Immature natural killer cell (primary cell): Measurements from ENCODE around the gene IL18. TPM values are rescaled to one million over a fixed set of nuclear protein-coding genes. Genes with fewer than 3 reads are reported as not detected.
"Not testable (repeated sequence)": the region's sequence is repeated elsewhere in the genome, so short reads cannot be mapped to it uniquely, and the experiment has no call there.

ENCODE experiments used
- DNase-seq, 3 donors: peaks; one replicate each; pipeline ENCODE4 v3.0.0; 2022; ENCODE audit warnings: mixed read lengths in 1 of 3
- H3K27ac Mint-ChIP-seq, 6 donors: one replicate each; pipeline ENCODE4 v1.8.0; 2020; ENCODE audit warnings: mixed read lengths in 6 of 6, mild to moderate bottlenecking in 5 of 6, inconsistent platforms in 4 of 6, moderate library complexity in 3 of 6
- H3K27me3 Mint-ChIP-seq, 3 donors: one replicate each; pipeline ENCODE4 v1.8.0; 2020 to 2021; ENCODE audit warnings: low read depth in 3 of 3, mild to moderate bottlenecking in 3 of 3, mixed read lengths in 3 of 3, moderate library complexity in 3 of 3, inconsistent platforms in 1 of 3
- H3K36me3 Mint-ChIP-seq, 3 donors: one replicate each; pipeline ENCODE4 v1.8.0; 2020; ENCODE audit warnings: mixed read lengths in 3 of 3, inconsistent platforms in 2 of 3, mild to moderate bottlenecking in 2 of 3
- H3K4me1 Mint-ChIP-seq, 2 donors: one replicate each; pipeline ENCODE4 v1.8.0; 2020; ENCODE audit warnings: inconsistent platforms in 2 of 2, mild to moderate bottlenecking in 2 of 2, mixed read lengths in 2 of 2, moderate library complexity in 1 of 2
- H3K4me3 Mint-ChIP-seq, 5 donors: one replicate each; pipeline ENCODE4 v1.8.0; 2020; ENCODE audit warnings: mild to moderate bottlenecking in 5 of 5, mixed read lengths in 5 of 5, inconsistent platforms in 3 of 5, moderate library complexity in 3 of 5
- H3K9me3 Mint-ChIP-seq, 6 donors: one replicate each; pipeline ENCODE4 v1.8.0; 2020; ENCODE audit warnings: mild to moderate bottlenecking in 6 of 6, mixed read lengths in 6 of 6, inconsistent platforms in 4 of 6, moderate library complexity in 3 of 6
- polyA plus RNA-seq, 3 donors: library from polyadenylated mRNA; unstranded; fragments of 300-500 nt; fragmentation: Illumina TruSeq; gene quantifications; one replicate each; pipeline ENCODE4 v1.2.3, GENCODE V29; 2021

IL18 gene
- polyA plus RNA-seq, 3 donors from 2014 or later = 6.8 to 20.4 (median 11.2) TPM

DNA sequence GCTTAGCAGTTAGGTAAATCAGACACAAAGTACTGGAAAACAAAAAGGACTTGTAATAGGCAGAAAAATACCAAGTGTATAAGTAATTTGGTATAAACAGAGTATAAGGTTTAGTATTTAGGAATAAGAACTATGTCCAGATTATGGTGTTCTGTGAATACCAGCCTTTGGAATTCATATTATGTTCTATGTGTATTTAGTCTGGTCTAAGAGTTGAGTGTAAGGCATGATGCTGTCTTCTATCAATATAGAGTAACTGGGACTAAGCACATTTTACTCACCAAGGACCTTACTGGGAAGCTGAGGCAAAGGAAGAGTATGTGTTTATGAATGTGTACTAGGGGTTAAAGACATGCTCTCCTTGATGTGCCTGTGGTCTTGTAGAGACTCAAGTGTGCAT, 67.7 kb downstream of the IL18 start:
- no peaks in the 10 kb centered on the region for H3K27me3 Mint-ChIP-seq
- no peaks in the 10 kb centered on the region for H3K9me3 Mint-ChIP-seq
- no peak overlapping the region for H3K4me3 Mint-ChIP-seq
- no peak overlapping the region for H3K27ac Mint-ChIP-seq
- peaks cover 26 to 39% (median 32%) of the 10 kb centered on the region in 3 donors for H3K36me3 Mint-ChIP-seq
- H3K4me1 Mint-ChIP-seq = peaks cover 0 to 5% of the 10 kb centered on the region in 2 donors
- no peak for DNase-seq

DNA sequence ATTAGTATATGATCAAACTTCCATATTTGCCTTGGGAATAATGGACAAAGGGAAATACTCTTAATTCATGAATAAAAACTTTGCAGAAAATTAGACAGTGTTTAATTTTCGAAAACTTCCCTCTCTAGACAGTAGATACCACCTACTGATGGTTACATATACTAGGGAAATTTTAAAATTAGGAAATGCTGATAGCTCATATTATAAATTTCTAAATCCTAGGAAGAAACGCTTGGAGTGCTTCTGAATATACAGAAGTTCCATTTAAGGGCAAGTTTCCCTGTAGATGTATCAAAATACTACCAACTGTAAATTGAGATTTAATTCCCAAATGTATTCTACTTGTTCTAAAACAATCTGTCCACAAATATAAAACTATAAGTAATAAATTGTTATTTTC, 68.6 kb downstream of the IL18 start:
- H3K4me1 Mint-ChIP-seq, H3K27me3 Mint-ChIP-seq, H3K9me3 Mint-ChIP-seq, H3K27ac Mint-ChIP-seq, H3K4me3 Mint-ChIP-seq, DNase-seq: not testable (repeated sequence)
- peaks cover 29 to 45% (median 37%) of the 10 kb centered on the region in 3 donors for H3K36me3 Mint-ChIP-seq

Other genes starting within 250 kb of the IL18 start
- not detected for gene C11orf52, start 245.2 kb downstream of the IL18 start, polyA plus RNA-seq
- gene DIXDC1, start 226.8 kb downstream of the IL18 start, polyA plus RNA-seq = not detected
- gene DLAT, start 138.7 kb downstream of the IL18 start, polyA plus RNA-seq = 10 to 100 TPM; 13.6 to 21.5 (median 20.7) TPM
- gene PIH1D2, start 90.1 kb downstream of the IL18 start, polyA plus RNA-seq = not detected
- gene NKAPD1, start 89.8 kb downstream of the IL18 start, polyA plus RNA-seq = 10 to 100 TPM in 2 of 3 donors, 1 to 10 TPM in 1; 5.9 to 13.7 (median 11.4) TPM
- gene TIMM8B, start 77.3 kb downstream of the IL18 start, polyA plus RNA-seq = 100 to 1,000 TPM in 1 of 3 donors, 10 to 100 TPM in 2; 82.9 to 153 (median 90.7) TPM
- gene SDHD, start 77.2 kb downstream of the IL18 start, polyA plus RNA-seq = 100 to 1,000 TPM; 158 to 341 (median 192) TPM
- gene TEX12, start 3.3 kb upstream of the IL18 start, polyA plus RNA-seq = under 1 TPM in 1 of 3 donors, not detected in 2; 0.78 TPM
- 1 to 10 TPM in 2 of 3 donors, under 1 TPM in 1; 0.41 to 2.7 (median 2.1) TPM for gene BCO2, start 11.4 kb upstream of the IL18 start, polyA plus RNA-seq
- gene PTS, start 62.3 kb upstream of the IL18 start, polyA plus RNA-seq = 10 to 100 TPM; 14.5 to 34.1 (median 25.4) TPM
- gene PLET1, start 96.8 kb upstream of the IL18 start, polyA plus RNA-seq = not detected